Measurements from ENCODE around the gene CD300E.
"Not testable (repeated sequence)": the region's sequence is repeated elsewhere in the genome, so short reads cannot be mapped to it uniquely, and the experiment has no call there.

CD300E gene
- long read RNA-seq, donor 1: 0 reads
- long read RNA-seq, donor 2: 0 reads
- long read RNA-seq, donor 3: 0 reads
- long read RNA-seq, donor 4: 0 reads
- long read RNA-seq, donor 5: 0 reads
- long read RNA-seq, donor 6: 0 reads
- long read RNA-seq, donor 7: 0 reads
- long read RNA-seq, donor 8: 0 reads

GRCh38 chr17:74623693-74624093 is at the start of gene CD300E:
Gene CD300E (minus strand): TSS chr17:74623738. CDS start chr17:74623621, 117 bp downstream.
- DNase-seq: no peak

GRCh38 chr17:74671031-74671771 is 47.7 kb upstream of the CD300E start:
- DNase-seq: peak; percentile 79

GRCh38 chr17:74670329-74670728 is 46.8 kb upstream of the CD300E start:
- no peak for DNase-seq

- DNase-seq: no peak
Measured at GRCh38 chr17:74663561-74663960, 40.0 kb upstream of the CD300E start.

- no peak for DNase-seq
Measured at GRCh38 chr17:74659889-74660288, 36.4 kb upstream of the CD300E start.

- no peak for DNase-seq
Measured at GRCh38 chr17:74658620-74659019, 35.1 kb upstream of the CD300E start.

- DNase-seq: no peak
Measured at GRCh38 chr17:74654742-74655141, 31.2 kb upstream of the CD300E start.

- DNase-seq: no peak
Measured at GRCh38 chr17:74652020-74652419, 28.5 kb upstream of the CD300E start.

- DNase-seq: no peak
Measured at GRCh38 chr17:74649909-74650308, 26.4 kb upstream of the CD300E start.

GRCh38 chr17:74647871-74648672 is 24.5 kb upstream of the CD300E start:
- no peak for DNase-seq

- no peak for DNase-seq
Measured at GRCh38 chr17:74646231-74646630, 22.7 kb upstream of the CD300E start.

- no peak for DNase-seq
Measured at GRCh38 chr17:74645010-74645409, 21.5 kb upstream of the CD300E start.

GRCh38 chr17:74644419-74644818 is 20.9 kb upstream of the CD300E start:
- no peak for DNase-seq

- no peak for DNase-seq
Measured at GRCh38 chr17:74643826-74644225, 20.3 kb upstream of the CD300E start.

GRCh38 chr17:74642995-74643394 is 19.5 kb upstream of the CD300E start:
- no peak for DNase-seq

GRCh38 chr17:74642556-74642955 is 19.0 kb upstream of the CD300E start:
- no peak for DNase-seq

- no peak for DNase-seq
Measured at GRCh38 chr17:74641958-74642298, 18.4 kb upstream of the CD300E start.

GRCh38 chr17:74641224-74641957 is 17.9 kb upstream of the CD300E start:
- no peak for DNase-seq

GRCh38 chr17:74639704-74640151 is 16.2 kb upstream of the CD300E start:
- no peak for DNase-seq

GRCh38 chr17:74637926-74638325 is 14.4 kb upstream of the CD300E start:
- DNase-seq: no peak

- no peak for DNase-seq
Measured at GRCh38 chr17:74637265-74637664, 13.7 kb upstream of the CD300E start.

- not testable (repeated sequence) for DNase-seq
Measured at GRCh38 chr17:74636541-74637085, 13.1 kb upstream of the CD300E start.

Data from right kidney (tissue), 9 donors.